IMR-90 (cell line): ENCODE results near the gene PSMD11. TPM values are rescaled to one million over a fixed set of nuclear protein-coding genes. Genes with fewer than 3 reads are reported as not detected.

Experiments
- ATAC-seq: fragments of 200-7000 bp; cut with Tn5 transposase; 2 replicates; pipeline ENCODE4 v1.9.1; 2020; ENCODE audit warnings: low read depth, mild to moderate bottlenecking, moderate library complexity
- BruUV-seq: library from RNA; stranded (reverse); fragments of 400-500 nt; replicated peaks from 2 replicates; lab custom pipeline; 2021; lab: Mats Ljungman, UMichigan
- CTCF ChIA-PET: fragments of 300-600 bp; formaldehyde crosslinking; extraction: SDS; loops from one replicate; lab custom pipeline; 2021; ENCODE audit warnings: antibody characterized with exemption; lab: Yijun Ruan, JAX
- POLR2A ChIA-PET: fragments of 300-600 bp; sonication (Branson Sonifier 250); formaldehyde crosslinking; loops from one replicate; lab custom pipeline; 2022; ENCODE audit warnings: antibody characterized with exemption; ENCODE audit not compliant: unreplicated experiment; lab: Charles Lee
- DNase-seq: peaks from one replicate; pipeline ENCODE4 v3.0.0; 2013
- H2AFZ ChIP-seq: replicated peaks from 2 replicates; pipeline ENCODE3; 2013; ENCODE audit warnings: low read length, mild to moderate bottlenecking; ENCODE audit not compliant: poor library complexity
- H2AK5ac ChIP-seq: 2 replicates; pipeline ENCODE4 v1.6.1; 2013; ENCODE audit warnings: low read depth, low read length, inconsistent platforms
- H2AK9ac ChIP-seq: replicated peaks from 2 replicates; pipeline ENCODE3; 2013; ENCODE audit warnings: mild to moderate bottlenecking, low read depth, low read length, moderate library complexity; ENCODE audit not compliant: poor library complexity
- H2BK120ac ChIP-seq: 2 replicates; pipeline ENCODE4 v1.6.1; 2013; ENCODE audit warnings: low read depth, low read length, inconsistent platforms
- H2BK15ac ChIP-seq: 3 replicates; pipeline ENCODE4 v1.6.1; 2013; ENCODE audit warnings: low read depth, low read length, inconsistent platforms
- H2BK20ac ChIP-seq: 2 replicates; pipeline ENCODE4 v1.6.1; 2013; ENCODE audit warnings: low read depth, mild to moderate bottlenecking, inconsistent platforms, low read length, moderate library complexity
- H2BK5ac ChIP-seq: 2 replicates; pipeline ENCODE4 v1.6.1; 2013; ENCODE audit warnings: mild to moderate bottlenecking, low read depth, low read length, inconsistent platforms; ENCODE audit not compliant: poor library complexity, severe bottlenecking
- H3K14ac ChIP-seq: replicated peaks from 2 replicates; pipeline ENCODE4 v1.6.1; 2013; ENCODE audit warnings: low read depth, low read length, inconsistent platforms
- H3K18ac ChIP-seq: 2 replicates; pipeline ENCODE4 v1.6.1; 2013; ENCODE audit warnings: low read depth, low read length, control low read depth
- H3K23ac ChIP-seq: 2 replicates; pipeline ENCODE4 v1.6.1; 2013; ENCODE audit warnings: low read depth, low read length, inconsistent platforms
- H3K27ac ChIP-seq: 2 replicates; pipeline ENCODE4 v1.5.1; 2013; ENCODE audit warnings: mild to moderate bottlenecking, control low read depth, low read length; ENCODE audit not compliant: insufficient read depth
- H3K27me3 ChIP-seq: 2 replicates; pipeline ENCODE4 v1.6.1; 2013; ENCODE audit warnings: low read length; ENCODE audit not compliant: control insufficient read depth, insufficient read depth
- H3K36me3 ChIP-seq: 2 replicates; pipeline ENCODE4 v1.6.1; 2013; ENCODE audit warnings: low read length, mixed read lengths; ENCODE audit not compliant: control insufficient read depth, insufficient read depth
- H3K4ac ChIP-seq: 2 replicates; pipeline ENCODE4 v1.6.1; 2013; ENCODE audit warnings: low read depth, low read length, inconsistent platforms
- H3K4me1 ChIP-seq: 2 replicates; pipeline ENCODE4 v1.6.1; 2013; ENCODE audit warnings: low read length, mixed read lengths; ENCODE audit not compliant: control insufficient read depth, insufficient read depth
- H3K4me2 ChIP-seq: 2 replicates; pipeline ENCODE4 v1.6.1; 2013; ENCODE audit warnings: low read depth, mild to moderate bottlenecking, control low read depth, low read length, moderate library complexity
- H3K4me3 ChIP-seq: 2 replicates; pipeline ENCODE4 v1.5.1; 2013; ENCODE audit warnings: low read depth, mild to moderate bottlenecking, control low read depth, low read length, moderate library complexity; ENCODE audit not compliant: insufficient read depth
- H3K56ac ChIP-seq: 2 replicates; pipeline ENCODE4 v1.6.1; 2013; ENCODE audit warnings: low read length, inconsistent platforms; ENCODE audit not compliant: insufficient read depth; ENCODE audit errors: extremely low read depth
- H3K79me1 ChIP-seq, 2 experiments: 2 replicates each; pipeline ENCODE4 v1.6.1; 2013; ENCODE audit warnings: low read length in 2 of 2, inconsistent platforms in 1 of 2, low read depth in 1 of 2
- H3K9ac ChIP-seq: 2 replicates; pipeline ENCODE4 v1.6.1; 2013; ENCODE audit warnings: low read depth, low read length, control low read depth
- H3K9me1 ChIP-seq: 2 replicates; pipeline ENCODE4 v1.6.1; 2013; ENCODE audit warnings: low read length, inconsistent platforms; ENCODE audit not compliant: insufficient read depth
- H3K9me3 ChIP-seq: 2 replicates; pipeline ENCODE4 v1.6.1; 2013; ENCODE audit warnings: low read length; ENCODE audit not compliant: control insufficient read depth, insufficient read depth
- H4K20me1 ChIP-seq: 2 replicates; pipeline ENCODE4 v1.6.1; 2013; ENCODE audit warnings: low read length, inconsistent platforms; ENCODE audit not compliant: insufficient read depth
- H4K5ac ChIP-seq: 2 replicates; pipeline ENCODE4 v1.6.1; 2013; ENCODE audit warnings: mild to moderate bottlenecking, low read depth, low read length, control low read depth
- H4K8ac ChIP-seq, 2 experiments: 2 replicates each; pipeline ENCODE4 v1.6.1; 2013; ENCODE audit warnings: low read depth in 2 of 2, low read length in 2 of 2, control low read depth in 1 of 2, inconsistent platforms in 1 of 2
- H4K91ac ChIP-seq: 2 replicates; pipeline ENCODE4 v1.6.1; 2013; ENCODE audit warnings: low read depth, low read length, inconsistent platforms; ENCODE audit not compliant: insufficient read depth
- BHLHE40 ChIP-seq: fragments of 150-350 bp; IDR thresholded peaks from 2 replicates; pipeline ENCODE4 v1.6.1; 2016; ENCODE audit warnings: mild to moderate bottlenecking, low read depth, low read length
- CEBPB ChIP-seq: IDR thresholded peaks from 2 replicates; pipeline ENCODE4 v1.6.1; 2012; ENCODE audit warnings: low read depth, low read length, improper control_type of control experiment
- CHD1 ChIP-seq: IDR thresholded peaks from 2 replicates; pipeline ENCODE4 v1.6.1; 2012; ENCODE audit warnings: low read depth, low read length, improper control_type of control experiment
- FOS ChIP-seq: fragments of 150-350 bp; IDR thresholded peaks from 2 replicates; pipeline ENCODE4 v1.6.1; 2016; ENCODE audit warnings: low read depth, low read length
- MAFK ChIP-seq: IDR thresholded peaks from 2 replicates; pipeline ENCODE4 v1.6.1; 2012; ENCODE audit warnings: low read depth, low read length, improper control_type of control experiment
- MAZ ChIP-seq: IDR thresholded peaks from 2 replicates; pipeline ENCODE4 v1.6.1; 2012; ENCODE audit warnings: low read depth, mild to moderate bottlenecking, low read length, improper control_type of control experiment, moderate library complexity, borderline replicate concordance
- MXI1 ChIP-seq: IDR thresholded peaks from 2 replicates; pipeline ENCODE4 v1.6.1; 2012; ENCODE audit warnings: low read depth, mild to moderate bottlenecking, low read length, moderate library complexity, borderline replicate concordance
- NFE2L2 ChIP-seq: fragments of 150-350 bp; IDR thresholded peaks from 2 replicates; pipeline ENCODE4 v1.6.1; 2016; ENCODE audit warnings: low read depth, mild to moderate bottlenecking, low read length
- POLR2A ChIP-seq: IDR thresholded peaks from 2 replicates; pipeline ENCODE4 v1.6.1; 2012; ENCODE audit warnings: mild to moderate bottlenecking, low read depth, low read length
- RAD21 ChIP-seq: IDR thresholded peaks from 2 replicates; pipeline ENCODE4 v1.6.1; 2012; ENCODE audit warnings: low read length, improper control_type of control experiment
- RCOR1 ChIP-seq: IDR thresholded peaks from 2 replicates; pipeline ENCODE4 v1.6.1; 2012; ENCODE audit warnings: mild to moderate bottlenecking, low read length, improper control_type of control experiment; ENCODE audit not compliant: insufficient replicate concordance
- RFX5 ChIP-seq: IDR thresholded peaks from 2 replicates; pipeline ENCODE4 v1.8.0; 2012; ENCODE audit warnings: low read depth, mild to moderate bottlenecking, low read length, moderate library complexity
- SMC3 ChIP-seq: fragments of 150-350 bp; IDR thresholded peaks from 2 replicates; pipeline ENCODE4 v1.6.1; 2016; ENCODE audit warnings: low read depth, mild to moderate bottlenecking, antibody characterized with exemption, low read length, moderate library complexity
- WGBS, 2 experiments: methylation state at CpG; one replicate each; pipeline versions ENCODE4 v1.1.5 to v1.1.7; 2013; ENCODE audit warnings: missing lambda C conversion rate in 2 of 2; ENCODE audit not compliant: insufficient read length in 1 of 2; ENCODE audit errors: extremely low coverage in 2 of 2; 5-methylcytosine and 5-hydroxymethylcytosine counted together
- dilution Hi-C: fragments of 300-500 bp; cut with HindIII; formaldehyde crosslinking; loops from one replicate; pipeline ENCODE4 v1.14.3; 2018; ENCODE audit warnings: low sequenced_read_pairs; ENCODE audit not compliant: unreplicated experiment
- in situ Hi-C: fragments of 300-500 bp; cut with MboI; formaldehyde crosslinking; loops from 3 replicates; pipeline ENCODE4 v1.14.3; 2019; ENCODE audit warnings: low sequenced_read_pairs, inconsistent platforms, mixed read lengths
- intact Hi-C: fragments of 100-400 bp; cut with micrococcal nuclease; formaldehyde crosslinking; loops from 2 replicates; pipeline ENCODE4 v1.10.0; 2022
- polyA plus RNA-seq, 3 experiments: library from polyadenylated mRNA; depleted of rRNA; stranded (reverse); fragments of >200 nt; gene quantifications; 2 replicates each; pipeline ENCODE4 v1.2.3, GENCODE V29; 2012; ENCODE audit warnings: low replicate concordance in 1 of 3
- total RNA-seq: library from RNA; depleted of rRNA; stranded (reverse); fragments of >200 nt; gene quantifications from 2 replicates; pipeline ENCODE4 v1.2.3, GENCODE V29; 2012
- TF ChIP-seq, protein P1 (sequence below): fragments of 150-350 bp; IDR thresholded peaks from 2 replicates; pipeline ENCODE4 v1.6.1; 2017; ENCODE audit warnings: mild to moderate bottlenecking, antibody characterized with exemption, low read length, low read depth
- TF ChIP-seq, protein P2 (sequence below): conservative IDR thresholded peaks from 2 replicates; pipeline ENCODE4 v1.5.1; 2012; ENCODE audit warnings: mild to moderate bottlenecking, low read depth, low read length, improper control_type of control experiment
- TF ChIP-seq, protein P3 (sequence below): fragments of 150-350 bp; IDR thresholded peaks from 2 replicates; pipeline ENCODE4 v1.6.1; 2016; ENCODE audit warnings: low read depth, mild to moderate bottlenecking, low read length, moderate library complexity, borderline replicate concordance

The PSMD11 gene
- total and polyA plus RNA-seq, 2 of the 4 experiments (the other 2 are of a cell fraction): 64.7 to 85.9 TPM

DNA sequence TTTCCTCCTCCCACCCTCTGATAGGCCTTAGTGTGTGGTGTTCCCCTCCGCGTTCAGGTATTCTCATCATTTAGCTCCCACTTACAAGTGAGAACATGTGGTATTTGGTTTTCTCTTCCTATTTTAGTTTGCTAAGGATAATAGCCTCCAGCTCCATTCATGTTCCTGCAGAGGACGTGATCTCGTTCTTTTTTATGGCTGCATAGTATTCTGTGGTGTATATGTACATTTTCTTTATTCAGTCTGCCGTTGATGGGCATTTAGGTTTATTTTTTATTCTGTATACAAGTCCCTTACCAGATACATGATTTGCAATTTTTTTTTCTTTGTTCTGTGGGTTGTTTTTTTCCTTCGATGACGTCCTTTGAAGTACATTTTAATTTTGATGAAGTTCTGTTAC is 23.6 kb downstream of the PSMD11 start:
- no peak overlapping the region for H3K4ac ChIP-seq
- no peak overlapping the region for H4K91ac ChIP-seq
- H2AFZ ChIP-seq: no peak overlapping the region
- ChIA-PET CTCF (no interaction called here), POLR2A (no interaction called here)
- H2AK5ac ChIP-seq: no peak overlapping the region
- no peak overlapping the region for H3K14ac ChIP-seq
- H4K20me1 ChIP-seq: peaks cover 13% of the 10 kb centered on the region; the same call in 1 of the 2 replicates
- no peak overlapping the region for H2BK15ac ChIP-seq
- H3K9ac ChIP-seq: no peak overlapping the region
- H2BK120ac ChIP-seq: no peak overlapping the region
- H3K27me3 ChIP-seq: no peaks in the 10 kb centered on the region
- H3K9me3 ChIP-seq: no peaks in the 10 kb centered on the region
- ATAC-seq (no peak), DNase-seq (no peak)
- H3K23ac ChIP-seq: no peak overlapping the region
- H3K56ac ChIP-seq: no peak overlapping the region
- H3K4me2 ChIP-seq: no peak overlapping the region
- H2BK20ac ChIP-seq: no peak overlapping the region
- WGBS, 2 experiments: no CpG with 5 or more reads among the region's 7 CpGs
- no peak overlapping the region for H2BK5ac ChIP-seq
- TF ChIP-seq, protein P1, sequence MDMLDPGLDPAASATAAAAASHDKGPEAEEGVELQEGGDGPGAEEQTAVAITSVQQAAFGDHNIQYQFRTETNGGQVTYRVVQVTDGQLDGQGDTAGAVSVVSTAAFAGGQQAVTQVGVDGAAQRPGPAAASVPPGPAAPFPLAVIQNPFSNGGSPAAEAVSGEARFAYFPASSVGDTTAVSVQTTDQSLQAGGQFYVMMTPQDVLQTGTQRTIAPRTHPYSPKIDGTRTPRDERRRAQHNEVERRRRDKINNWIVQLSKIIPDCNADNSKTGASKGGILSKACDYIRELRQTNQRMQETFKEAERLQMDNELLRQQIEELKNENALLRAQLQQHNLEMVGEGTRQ: no peak
- no peak for TF ChIP-seq NFE2L2
- TF ChIP-seq CHD1: no peak
- no peak for TF ChIP-seq MAZ
- no peak for TF ChIP-seq BHLHE40
- no peak for TF ChIP-seq MAFK
- TF ChIP-seq POLR2A: no peak
- TF ChIP-seq RCOR1: no peak
- TF ChIP-seq, protein P2, sequence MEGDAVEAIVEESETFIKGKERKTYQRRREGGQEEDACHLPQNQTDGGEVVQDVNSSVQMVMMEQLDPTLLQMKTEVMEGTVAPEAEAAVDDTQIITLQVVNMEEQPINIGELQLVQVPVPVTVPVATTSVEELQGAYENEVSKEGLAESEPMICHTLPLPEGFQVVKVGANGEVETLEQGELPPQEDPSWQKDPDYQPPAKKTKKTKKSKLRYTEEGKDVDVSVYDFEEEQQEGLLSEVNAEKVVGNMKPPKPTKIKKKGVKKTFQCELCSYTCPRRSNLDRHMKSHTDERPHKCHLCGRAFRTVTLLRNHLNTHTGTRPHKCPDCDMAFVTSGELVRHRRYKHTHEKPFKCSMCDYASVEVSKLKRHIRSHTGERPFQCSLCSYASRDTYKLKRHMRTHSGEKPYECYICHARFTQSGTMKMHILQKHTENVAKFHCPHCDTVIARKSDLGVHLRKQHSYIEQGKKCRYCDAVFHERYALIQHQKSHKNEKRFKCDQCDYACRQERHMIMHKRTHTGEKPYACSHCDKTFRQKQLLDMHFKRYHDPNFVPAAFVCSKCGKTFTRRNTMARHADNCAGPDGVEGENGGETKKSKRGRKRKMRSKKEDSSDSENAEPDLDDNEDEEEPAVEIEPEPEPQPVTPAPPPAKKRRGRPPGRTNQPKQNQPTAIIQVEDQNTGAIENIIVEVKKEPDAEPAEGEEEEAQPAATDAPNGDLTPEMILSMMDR: no peak
- TF ChIP-seq SMC3: no peak
- TF ChIP-seq FOS: no peak
- no peak for TF ChIP-seq MXI1
- TF ChIP-seq RFX5: no peak
- TF ChIP-seq RAD21: no peak
- TF ChIP-seq, protein P3, sequence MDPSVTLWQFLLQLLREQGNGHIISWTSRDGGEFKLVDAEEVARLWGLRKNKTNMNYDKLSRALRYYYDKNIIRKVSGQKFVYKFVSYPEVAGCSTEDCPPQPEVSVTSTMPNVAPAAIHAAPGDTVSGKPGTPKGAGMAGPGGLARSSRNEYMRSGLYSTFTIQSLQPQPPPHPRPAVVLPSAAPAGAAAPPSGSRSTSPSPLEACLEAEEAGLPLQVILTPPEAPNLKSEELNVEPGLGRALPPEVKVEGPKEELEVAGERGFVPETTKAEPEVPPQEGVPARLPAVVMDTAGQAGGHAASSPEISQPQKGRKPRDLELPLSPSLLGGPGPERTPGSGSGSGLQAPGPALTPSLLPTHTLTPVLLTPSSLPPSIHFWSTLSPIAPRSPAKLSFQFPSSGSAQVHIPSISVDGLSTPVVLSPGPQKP: no peak
- TF ChIP-seq CEBPB: no peak
- in situ Hi-C loops: no loop called here
- no peak overlapping the region for H4K5ac ChIP-seq
- no peak overlapping the region for H3K27ac ChIP-seq
- no peak overlapping the region for H3K18ac ChIP-seq
- dilution Hi-C loops: no loop called here
- peaks cover 37% of the 10 kb centered on the region for H3K36me3 ChIP-seq
- peaks cover 37% of the 10 kb centered on the region in 2 experiments for H3K79me1 ChIP-seq
- no peaks in the 10 kb centered on the region for H3K4me1 ChIP-seq
- intact Hi-C loops: no loop called here
- H3K4me3 ChIP-seq: no peak overlapping the region
- no peak overlapping the region for H4K8ac ChIP-seq
- H3K9me1 ChIP-seq: no peaks in the 10 kb centered on the region
- BruUV-seq: no TSS peak
- no peak overlapping the region for H2AK9ac ChIP-seq
